HCT116 (cell line): ENCODE measurements around the gene NPHP3. TPM values are rescaled to one million over a fixed set of nuclear protein-coding genes. Genes with fewer than 3 reads are reported as not detected.
"Not testable (repeated sequence)": the region's sequence is repeated elsewhere in the genome, so short reads cannot be mapped to it uniquely, and the experiment has no call there.

Experiments
- ATAC-seq: fragments of 200-7000 bp; cut with Tn5 transposase; 2 replicates; pipeline ENCODE4 v1.9.1; 2020; ENCODE audit warnings: mild to moderate bottlenecking, moderate library complexity
- BruUV-seq: library from RNA; stranded (reverse); fragments of 400-500 nt; replicated peaks from 2 replicates; lab custom pipeline; 2021; lab: Mats Ljungman, UMichigan
- CTCF ChIA-PET: fragments of 300-600 bp; sonication (Branson Sonifier 250); formaldehyde crosslinking; loops from one replicate; lab custom pipeline; 2021; ENCODE audit warnings: antibody characterized with exemption; lab: Charles Lee
- POLR2A ChIA-PET: fragments of 300-600, 350-600 bp; sonication (Branson Sonifier 250); formaldehyde crosslinking; loops from one replicate; lab custom pipeline; 2021; ENCODE audit warnings: antibody characterized with exemption; lab: Charles Lee
- RAD21 ChIA-PET, 2 experiments: fragments of 300-600 bp; sonication (Branson Sonifier 250); formaldehyde crosslinking; loops; one replicate each; lab custom pipeline; 2023; ENCODE audit warnings: low total read pairs in 2 of 2; ENCODE audit not compliant: uncharacterized antibody in 2 of 2, unreplicated experiment in 2 of 2, low non-redundant PET in 1 of 2; lab: Charles Lee
- DNase-seq: peaks from one replicate; pipeline ENCODE4 v3.0.0-alpha.2; 2010; ENCODE audit warnings: low read depth, low spot score
- H2AFZ ChIP-seq: fragments of 200-600 bp; shearing (Covaris generic), sonication (generic); 2 replicates; pipeline ENCODE4 v1.6.1; 2017; ENCODE audit warnings: low read depth, mixed run types, mixed read lengths, antibody characterized with exemption, low read length; ENCODE audit not compliant: poor library complexity, severe bottlenecking
- H3K27ac ChIP-seq: 2 replicates; pipeline ENCODE4 v1.5.1; 2012; ENCODE audit warnings: low read depth, low read length
- H3K27me3 ChIP-seq: fragments of 200-600 bp; sonication (generic); 2 replicates; pipeline ENCODE4 v1.6.1; 2016; ENCODE audit warnings: mixed run types, low read length, mixed read lengths; ENCODE audit not compliant: insufficient read depth
- H3K36me3 ChIP-seq, 2 experiments: fragments of 200-500 bp in 1 of 2; fragments of 200-600 bp in 1 of 2; sonication (Bioruptor generic) in 1 of 2; sonication (generic) in 1 of 2; 2 replicates each; pipeline versions ENCODE4 v1.5.1 to v1.6.1; 2014 to 2016; ENCODE audit warnings: low read length in 2 of 2, inconsistent platforms in 1 of 2, mixed read lengths in 1 of 2, mixed run types in 1 of 2; ENCODE audit not compliant: insufficient read depth in 2 of 2, control insufficient read depth in 1 of 2
- H3K4me1 ChIP-seq, 2 experiments: fragments of 200-600 bp in 1 of 2; sonication (generic) in 1 of 2; 2 replicates each; pipeline versions ENCODE4 v1.5.1 to v1.6.1; 2012 to 2017; ENCODE audit warnings: low read length in 2 of 2, inconsistent platforms in 1 of 2, mild to moderate bottlenecking in 1 of 2, mixed read lengths in 1 of 2, mixed run types in 1 of 2, moderate library complexity in 1 of 2; ENCODE audit not compliant: insufficient read depth in 2 of 2, control insufficient read depth in 1 of 2
- H3K4me2 ChIP-seq: fragments of 200-600 bp; sonication (generic); 2 replicates; pipeline ENCODE4 v1.6.1; 2017; ENCODE audit warnings: mixed run types, low read length, mixed read lengths
- H3K4me3 ChIP-seq, 2 experiments: fragments of 200-600 bp in 1 of 2; sonication (generic) in 1 of 2; replicated peaks in 1 of 2; 2 replicates each; pipeline ENCODE4 v1.5.1; 2011 to 2016; ENCODE audit warnings: low read length in 2 of 2, control low read depth in 1 of 2, low read depth in 1 of 2, mild to moderate bottlenecking in 1 of 2, mixed read lengths in 1 of 2, mixed run types in 1 of 2
- H3K79me2 ChIP-seq: fragments of 200-600 bp; sonication (generic); 2 replicates; pipeline ENCODE4 v1.6.1; 2017; ENCODE audit warnings: mild to moderate bottlenecking, mixed run types, low read length, moderate library complexity, mixed read lengths; ENCODE audit not compliant: insufficient read depth
- H3K9ac ChIP-seq: fragments of 200-600 bp; sonication (generic); 2 replicates; pipeline ENCODE4 v1.6.1; 2016; ENCODE audit warnings: low read length, mixed read lengths
- H3K9me2 ChIP-seq: fragments of 200-600 bp; sonication (generic), shearing (Covaris generic); 2 replicates; pipeline ENCODE4 v1.6.1; 2017; ENCODE audit warnings: mixed run types, mild to moderate bottlenecking, moderate library complexity; ENCODE audit not compliant: insufficient read depth
- H3K9me3 ChIP-seq, 2 experiments: fragments of 200-500 bp in 1 of 2; fragments of 200-600 bp in 1 of 2; sonication (Bioruptor generic) in 1 of 2; sonication (generic) in 1 of 2; 2 replicates each; pipeline ENCODE4 v1.6.1; 2014 to 2017; ENCODE audit warnings: low read length in 2 of 2, mixed read lengths in 2 of 2, inconsistent platforms in 1 of 2, low read depth in 1 of 2, mild to moderate bottlenecking in 1 of 2, mixed run types in 1 of 2, moderate library complexity in 1 of 2; ENCODE audit not compliant: control insufficient read depth in 1 of 2, insufficient read depth in 1 of 2
- H4K20me1 ChIP-seq: fragments of 200-600 bp; sonication (generic), shearing (Covaris generic); 2 replicates; pipeline ENCODE4 v1.6.1; 2017; ENCODE audit warnings: mixed run types, mild to moderate bottlenecking, moderate library complexity; ENCODE audit not compliant: insufficient read depth
- ATF3 ChIP-seq: IDR thresholded peaks from 2 replicates; pipeline ENCODE4 v1.6.1; 2012
- EGR1 ChIP-seq: IDR thresholded peaks from 2 replicates; pipeline ENCODE4 v1.6.1; 2012; ENCODE audit warnings: low read depth
- FOSL1 ChIP-seq: IDR thresholded peaks from 2 replicates; pipeline ENCODE4 v1.6.1; 2012; ENCODE audit warnings: low read depth
- POLR2A ChIP-seq: IDR thresholded peaks from 2 replicates; pipeline ENCODE4 v1.7.0; 2011; ENCODE audit warnings: borderline replicate concordance; ENCODE audit not compliant: insufficient read depth, insufficient read length; ENCODE audit errors: extremely low read depth
- SIN3A ChIP-seq: IDR thresholded peaks from 2 replicates; pipeline ENCODE4 v1.6.1; 2012; ENCODE audit warnings: low read depth
- SP1 ChIP-seq: IDR thresholded peaks from 2 replicates; pipeline ENCODE4 v1.6.1; 2012; ENCODE audit warnings: low read depth
- SRF ChIP-seq: IDR thresholded peaks from 2 replicates; pipeline ENCODE4 v1.6.1; 2012; ENCODE audit warnings: low read depth
- TCF7L2 ChIP-seq: IDR thresholded peaks from 2 replicates; pipeline ENCODE4 v1.7.0; 2011; ENCODE audit warnings: borderline replicate concordance, inconsistent platforms; ENCODE audit not compliant: insufficient read depth, insufficient read length; ENCODE audit errors: extremely low read depth
- YY1 ChIP-seq: IDR thresholded peaks from 2 replicates; pipeline ENCODE4 v1.6.1; 2011; ENCODE audit warnings: low read length, low read depth, moderate library complexity, mild to moderate bottlenecking; ENCODE audit not compliant: insufficient replicate concordance; ENCODE audit errors: extremely low read depth
- ZFX ChIP-seq: fragments of 450-650 bp; IDR thresholded peaks from 2 replicates; pipeline ENCODE4 v1.6.1; 2017
- ZNF274 ChIP-seq: fragments of 200-500 bp; sonication (Bioruptor generic); IDR thresholded peaks from 2 replicates; pipeline ENCODE4 v1.6.1; 2014; ENCODE audit warnings: mild to moderate bottlenecking, low read depth, low read length, inconsistent platforms
- intact Hi-C: fragments of 100-400 bp; cut with micrococcal nuclease; formaldehyde crosslinking; loops from 2 replicates; pipeline ENCODE4 v1.10.0; 2022
- total RNA-seq: library from RNA; stranded (reverse); gene quantifications from one replicate; pipeline ENCODE4 v1.2.1, GENCODE V29; 2021; ENCODE audit not compliant: unreplicated experiment
- TF ChIP-seq, protein P1 (sequence below): IDR thresholded peaks from 2 replicates; pipeline ENCODE4 v1.6.1; 2012
- TF ChIP-seq, protein P2 (sequence below): IDR thresholded peaks from 2 replicates; pipeline ENCODE4 v1.6.1; 2011; ENCODE audit warnings: mild to moderate bottlenecking, low read length, moderate library complexity; ENCODE audit not compliant: insufficient replicate concordance; ENCODE audit errors: extremely low read depth

The NPHP3 gene
- total RNA-seq, 1 experiment from 2014 or later: 15.5 TPM

GRCh38 chr3:132753946-132754345, 31.7 kb upstream of the NPHP3 start:
- TF ChIP-seq ZFX (no peak), FOSL1 (no peak), YY1 (no peak), SIN3A (no peak)
- TF ChIP-seq, protein P1, sequence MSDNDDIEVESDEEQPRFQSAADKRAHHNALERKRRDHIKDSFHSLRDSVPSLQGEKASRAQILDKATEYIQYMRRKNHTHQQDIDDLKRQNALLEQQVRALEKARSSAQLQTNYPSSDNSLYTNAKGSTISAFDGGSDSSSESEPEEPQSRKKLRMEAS: no peak
- TF ChIP-seq, protein P2, sequence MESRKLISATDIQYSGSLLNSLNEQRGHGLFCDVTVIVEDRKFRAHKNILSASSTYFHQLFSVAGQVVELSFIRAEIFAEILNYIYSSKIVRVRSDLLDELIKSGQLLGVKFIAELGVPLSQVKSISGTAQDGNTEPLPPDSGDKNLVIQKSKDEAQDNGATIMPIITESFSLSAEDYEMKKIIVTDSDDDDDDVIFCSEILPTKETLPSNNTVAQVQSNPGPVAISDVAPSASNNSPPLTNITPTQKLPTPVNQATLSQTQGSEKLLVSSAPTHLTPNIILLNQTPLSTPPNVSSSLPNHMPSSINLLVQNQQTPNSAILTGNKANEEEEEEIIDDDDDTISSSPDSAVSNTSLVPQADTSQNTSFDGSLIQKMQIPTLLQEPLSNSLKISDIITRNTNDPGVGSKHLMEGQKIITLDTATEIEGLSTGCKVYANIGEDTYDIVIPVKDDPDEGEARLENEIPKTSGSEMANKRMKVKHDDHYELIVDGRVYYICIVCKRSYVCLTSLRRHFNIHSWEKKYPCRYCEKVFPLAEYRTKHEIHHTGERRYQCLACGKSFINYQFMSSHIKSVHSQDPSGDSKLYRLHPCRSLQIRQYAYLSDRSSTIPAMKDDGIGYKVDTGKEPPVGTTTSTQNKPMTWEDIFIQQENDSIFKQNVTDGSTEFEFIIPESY: no peak
- intact Hi-C loops: no loop called here

DNA sequence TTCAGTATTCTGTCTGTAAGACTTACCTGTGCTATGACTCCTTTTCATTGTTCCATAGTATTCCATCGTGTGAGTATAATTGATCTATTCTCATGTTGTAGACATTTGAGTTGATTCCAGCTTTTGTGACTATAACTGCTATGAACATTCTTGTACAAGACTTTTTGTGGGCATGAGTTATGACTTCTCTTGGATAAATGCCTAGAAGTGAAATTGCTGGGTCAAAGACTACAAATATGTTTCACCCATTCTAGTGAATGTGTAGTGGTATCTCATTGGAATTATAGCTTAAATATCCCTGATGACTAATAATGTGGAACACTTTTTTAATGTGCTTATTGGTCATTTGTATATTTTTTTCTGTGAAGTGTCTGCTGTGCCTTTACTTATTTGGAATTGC, 27.6 kb upstream of the NPHP3 start:
- Histone ChIP-seq H3K9ac (no peak overlapping the region), H3K4me2 (no peak overlapping the region), H3K27ac (no peak overlapping the region), H2AFZ (no peak overlapping the region), H3K36me3 (no peaks in the 10 kb centered on the region), H3K27me3 (peaks cover 45% of the 10 kb centered on the region), H3K79me2 (no peaks in the 10 kb centered on the region), H3K9me2 (no peaks in the 10 kb centered on the region), H3K4me3 (no peak overlapping the region), H3K4me1 (no peaks in the 10 kb centered on the region), H4K20me1 (no peaks in the 10 kb centered on the region; the same call in 1 of the 2 replicates), H3K9me3 (no peaks in the 10 kb centered on the region)
- BruUV-seq: no TSS peak
- CTCF ChIA-PET: no interaction called here
- RAD21 ChIA-PET: no interaction called here
- ATAC-seq: no peak
- no peak for DNase-seq
- TF ChIP-seq ATF3 (no peak), ZNF274 (no peak), POLR2A (no peak), SP1 (no peak), SIN3A (no peak), EGR1 (no peak), TCF7L2 (no peak), SRF (no peak)
- intact Hi-C loops: loop anchor here (10.0 kb wide), 1 partner anchor 55 kb away; no protein-coding TSS in a partner anchor
- POLR2A ChIA-PET: no interaction called here

More at GRCh38 chr3:132753946-132754345, 31.7 kb upstream of the NPHP3 start:
- Histone ChIP-seq H3K27me3 (peaks cover 71% of the 10 kb centered on the region), H2AFZ (no peak overlapping the region), H3K4me2 (no peak overlapping the region), H3K27ac (no peak overlapping the region), H4K20me1 (no peaks in the 10 kb centered on the region; the same call in 1 of the 2 replicates), H3K4me1 (no peaks in the 10 kb centered on the region), H3K9me3 (no peaks in the 10 kb centered on the region), H3K36me3 (no peaks in the 10 kb centered on the region), H3K9ac (no peak overlapping the region), H3K79me2 (no peaks in the 10 kb centered on the region), H3K9me2 (no peaks in the 10 kb centered on the region), H3K4me3 (no peak overlapping the region)
- RAD21 ChIA-PET: no interaction called here
- CTCF ChIA-PET: interaction anchor here (1.2 kb wide), 1 partner anchor 23 kb away, joined by 3 read pairs; no protein-coding TSS in a partner anchor
- POLR2A ChIA-PET: no interaction called here
- BruUV-seq: no TSS peak
- no peak for DNase-seq
- ATAC-seq: no peak

DNA sequence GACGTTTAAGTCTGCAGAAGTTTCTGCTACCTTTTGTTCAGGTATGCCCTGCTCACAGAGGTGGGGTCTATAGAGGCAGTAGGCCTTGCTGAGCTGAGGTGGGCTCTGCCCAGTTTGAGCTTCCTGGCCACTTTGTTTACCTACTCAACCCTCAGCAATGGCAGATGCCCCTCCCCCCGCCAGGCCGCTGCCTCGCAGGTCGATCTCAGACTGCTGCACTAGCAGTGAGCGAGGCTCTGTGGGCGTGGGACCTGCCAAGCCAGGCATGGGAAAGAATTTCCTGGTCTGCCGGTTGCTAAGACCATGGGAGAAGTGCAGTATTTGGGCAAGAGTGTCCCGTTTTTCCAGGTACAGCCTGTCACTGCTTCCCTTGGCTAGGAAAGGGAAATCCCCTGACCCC, 24.5 kb upstream of the NPHP3 start:
- BruUV-seq, H3K79me2 ChIP-seq, H3K36me3 ChIP-seq, H3K4me3 ChIP-seq, H3K9me2 ChIP-seq, CTCF ChIA-PET, H3K4me1 ChIP-seq, H2AFZ ChIP-seq, RAD21 ChIA-PET, H3K9ac ChIP-seq, ATAC-seq, POLR2A ChIA-PET, DNase-seq, H3K27ac ChIP-seq, H3K9me3 ChIP-seq, H4K20me1 ChIP-seq, H3K4me2 ChIP-seq: not testable (repeated sequence)
- H3K27me3 ChIP-seq: peaks cover 16% of the 10 kb centered on the region
- intact Hi-C loops: loop anchor here (10.0 kb wide), 1 partner anchor 58 kb away; no protein-coding TSS in a partner anchor
